B cell (primary cell): Measurements from ENCODE around the gene MACO1. TPM values are rescaled to one million over a fixed set of nuclear protein-coding genes. Genes with fewer than 3 reads are reported as not detected.
A peak's percentile ranks its signal among the peaks of the same experiment; 100 is the strongest.

Experiments used
- ATAC-seq: fragments of 200-7000 bp; cut with Tn5 transposase; one replicate; pipeline ENCODE4 v1.10.0; 2021; ENCODE audit warnings: low read depth, mild to moderate bottlenecking, moderate number of reproducible peaks, moderate library complexity
- CTCF ChIA-PET: fragments of 350-600 bp; sonication (Branson Sonifier 250); formaldehyde crosslinking; loops from one replicate; lab custom pipeline; 2021; ENCODE audit warnings: antibody characterized with exemption, inconsistent platforms; lab: Charles Lee
- POLR2A ChIA-PET: fragments of 350-600 bp; sonication (Branson Sonifier 250); formaldehyde crosslinking; loops from one replicate; lab custom pipeline; 2021; ENCODE audit warnings: antibody characterized with exemption; lab: Charles Lee
- DNase-seq: peaks from one replicate; pipeline ENCODE4 v3.0.0; 2013
- H2AFZ ChIP-seq: 2 replicates; pipeline ENCODE4 v1.6.1; 2012; ENCODE audit warnings: mild to moderate bottlenecking, low read depth, low read length; ENCODE audit not compliant: insufficient read depth, poor library complexity, severe bottlenecking
- H3K27ac ChIP-seq, 2 donors: 1 replicate in 1 of 2; 2 replicates in 1 of 2; pipeline ENCODE4 v1.5.1; 2012 to 2013; ENCODE audit warnings: low read length in 2 of 2, mild to moderate bottlenecking in 2 of 2, moderate library complexity in 1 of 2
- H3K27me3 ChIP-seq, 4 experiments: fragments of 200-600 bp in 1 of 4; sonication (generic) in 1 of 4; replicated peaks in 1 of 4; 1 replicate in 2 of 4; 2 replicates in 2 of 4; pipeline versions ENCODE4 v1.6.1 to v1.7.0; 2013 to 2016; ENCODE audit warnings: low read length in 3 of 4, mild to moderate bottlenecking in 2 of 4, mixed read lengths in 1 of 4, moderate library complexity in 1 of 4; ENCODE audit not compliant: insufficient read depth in 4 of 4, control insufficient read depth in 3 of 4; ENCODE audit errors: control extremely low read depth in 1 of 4
- H3K36me3 ChIP-seq, 2 experiments: replicated peaks in 1 of 2; 1 replicate in 1 of 2; 2 replicates in 1 of 2; pipeline versions ENCODE4 v1.6.1 to v1.7.1; 2013; ENCODE audit warnings: low read length in 1 of 2; ENCODE audit not compliant: insufficient read depth in 2 of 2, control insufficient read depth in 1 of 2; ENCODE audit errors: control extremely low read depth in 1 of 2, extremely low read depth in 1 of 2
- H3K4me1 ChIP-seq, 2 donors: fragments of 200-600 bp in 1 of 2; sonication (generic) in 1 of 2; 1 replicate in 1 of 2; 2 replicates in 1 of 2; pipeline versions ENCODE4 v1.5.1 to v1.6.1; 2013 to 2017; ENCODE audit warnings: low read length in 2 of 2; ENCODE audit not compliant: control insufficient read depth in 2 of 2, insufficient read depth in 2 of 2
- H3K4me2 ChIP-seq: replicated peaks from 2 replicates; pipeline ENCODE3; 2012; ENCODE audit warnings: mild to moderate bottlenecking, low read depth, low read length; ENCODE audit not compliant: poor library complexity, severe bottlenecking
- H3K4me3 ChIP-seq, 5 experiments: fragments of 200-600 bp in 1 of 5; sonication (generic) in 1 of 5; 1 replicate in 3 of 5; 2 replicates in 2 of 5; pipeline versions ENCODE4 v1.5.1 to v1.7.0; 2011 to 2016; ENCODE audit warnings: low read length in 4 of 5, mild to moderate bottlenecking in 4 of 5, low read depth in 2 of 5, control low read depth in 1 of 5, moderate library complexity in 1 of 5; ENCODE audit not compliant: insufficient read depth in 1 of 5; ENCODE audit errors: control extremely low read depth in 1 of 5, extremely low read depth in 1 of 5
- H3K79me2 ChIP-seq: fragments of 200-600 bp; sonication (generic); one replicate; pipeline ENCODE4 v1.6.0; 2016; ENCODE audit warnings: low read length; ENCODE audit not compliant: control insufficient read depth, insufficient read depth
- H3K9ac ChIP-seq: fragments of 200-600 bp; sonication (generic); 2 replicates; pipeline ENCODE4 v1.6.1; 2017; ENCODE audit warnings: mild to moderate bottlenecking, low read length, moderate library complexity
- H3K9me3 ChIP-seq, 3 donors: one replicate each; pipeline versions ENCODE4 v1.6.1 to v1.7.1; 2013; ENCODE audit warnings: low read length in 2 of 3; ENCODE audit not compliant: control insufficient read depth in 2 of 3, insufficient read depth in 1 of 3; ENCODE audit errors: control extremely low read depth in 1 of 3
- H4K20me1 ChIP-seq: 2 replicates; pipeline ENCODE4 v1.6.0; 2012; ENCODE audit warnings: mild to moderate bottlenecking, low read length; ENCODE audit not compliant: insufficient read depth, control insufficient read depth, poor library complexity, severe bottlenecking
- H3K27ac Mint-ChIP-seq: one replicate; pipeline ENCODE4 v1.8.0; 2021; ENCODE audit warnings: mixed read lengths
- H3K27me3 Mint-ChIP-seq: one replicate; pipeline ENCODE4 v1.8.0; 2021; ENCODE audit warnings: mixed read lengths
- H3K4me1 Mint-ChIP-seq: one replicate; pipeline ENCODE4 v1.8.0; 2021; ENCODE audit warnings: mixed read lengths
- H3K4me3 Mint-ChIP-seq: one replicate; pipeline ENCODE4 v1.8.0; 2021; ENCODE audit warnings: mixed read lengths
- H3K9me3 Mint-ChIP-seq: one replicate; pipeline ENCODE4 v1.8.0; 2022; ENCODE audit warnings: mixed read lengths; ENCODE audit not compliant: insufficient read depth
- EZH2 ChIP-seq: IDR thresholded peaks from 2 replicates; pipeline ENCODE4 v1.6.1; 2012; ENCODE audit warnings: borderline replicate concordance, low read depth, mild to moderate bottlenecking, moderate library complexity, low read length; ENCODE audit not compliant: insufficient read depth, poor library complexity, severe bottlenecking
- whole genome bisulfite sequencing: methylation state at CpG from one replicate; pipeline ENCODE4 v1.1.5; 2013; ENCODE audit warnings: missing lambda C conversion rate; ENCODE audit not compliant: insufficient coverage; 5-methylcytosine and 5-hydroxymethylcytosine counted together
- intact Hi-C: fragments of 100-400 bp; cut with micrococcal nuclease; formaldehyde crosslinking; loops from one replicate; pipeline ENCODE4 v1.10.0; 2022
- polyA plus RNA-seq: library from polyadenylated mRNA; depleted of rRNA; stranded (reverse); fragments of >200 nt; gene quantifications from 2 replicates; pipeline ENCODE4 v1.2.3, GENCODE V29; 2012
- total RNA-seq, 2 donors: library from RNA; stranded (reverse); fragments of 120-200 nt in 1 of 2; gene quantifications; 1 replicate in 1 of 2; 2 replicates in 1 of 2; pipeline versions ENCODE4 v1.2.3 to v1.2.4, GENCODE V29; 2013 to 2022
- TF ChIP-seq, protein P1 (sequence below): fragments of 200-600 bp; IDR thresholded peaks from one replicate; pipeline ENCODE4 v1.8.0; 2022; ENCODE audit warnings: antibody characterized with exemption, mild to moderate bottlenecking

MACO1 gene
- total and polyA plus RNA-seq, 2 donors (not counting 1 experiment from before 2014, with no cell fraction given) = 4.9 to 21.2 TPM

DNA sequence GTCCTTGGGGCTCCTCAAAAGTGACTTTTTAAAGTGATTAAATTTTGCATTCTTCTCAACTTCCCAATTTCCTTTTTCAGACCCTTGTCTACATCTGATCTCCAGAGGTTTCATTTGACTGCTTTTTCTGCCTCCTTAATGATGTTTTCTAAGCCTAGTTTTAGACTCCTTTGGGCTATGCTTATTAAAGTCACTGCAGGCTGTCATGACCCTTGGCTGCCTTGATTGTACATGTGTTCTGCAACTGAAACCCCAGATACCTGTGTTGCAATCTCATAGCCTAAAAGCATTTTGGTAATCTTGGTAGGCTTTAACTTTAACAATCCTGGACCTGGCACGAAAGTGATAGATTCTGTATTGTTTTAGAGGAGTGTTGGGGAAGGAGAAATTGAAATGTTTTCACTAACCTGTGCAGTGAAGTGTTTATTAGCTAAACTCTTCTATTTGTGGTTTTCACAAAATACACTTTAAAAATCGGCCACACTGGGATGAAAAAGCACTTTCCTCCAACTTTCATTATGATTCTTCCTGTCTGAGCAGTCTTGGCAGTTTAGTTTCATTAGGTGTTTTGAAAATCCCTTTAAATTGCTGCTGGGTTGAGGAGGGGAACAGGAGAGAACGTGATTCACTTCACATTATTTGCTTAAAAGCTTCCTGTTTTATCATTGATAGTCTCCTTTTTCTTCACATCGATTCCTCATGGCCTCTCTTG is 4.9 kb downstream of the MACO1 start:
- H3K9me3 ChIP-seq = no peaks in the 10 kb centered on the region
- ChIA-PET POLR2A (no interaction called here), CTCF (interaction anchor here (0.5 to 1.2 kb wide), 3 partner anchors 30 to 53 kb away, joined by 3 to 4 read pairs (median 3); no protein-coding TSS in a partner anchor)
- H2AFZ ChIP-seq = no peak overlapping the region
- H3K27me3 Mint-ChIP-seq = no peaks in the 10 kb centered on the region
- H3K36me3 ChIP-seq = no peaks in the 10 kb centered on the region
- peak overlapping the region in 1 of 5 experiments; percentile 12 for H3K4me3 ChIP-seq
- peak overlapping the region; percentile 20 for H3K9ac ChIP-seq
- H3K79me2 ChIP-seq = peaks cover 88% of the 10 kb centered on the region
- DNase-seq (no peak), ATAC-seq (no peak)
- peaks cover 55% of the 10 kb centered on the region for H3K4me1 Mint-ChIP-seq
- TF ChIP-seq, protein P1, sequence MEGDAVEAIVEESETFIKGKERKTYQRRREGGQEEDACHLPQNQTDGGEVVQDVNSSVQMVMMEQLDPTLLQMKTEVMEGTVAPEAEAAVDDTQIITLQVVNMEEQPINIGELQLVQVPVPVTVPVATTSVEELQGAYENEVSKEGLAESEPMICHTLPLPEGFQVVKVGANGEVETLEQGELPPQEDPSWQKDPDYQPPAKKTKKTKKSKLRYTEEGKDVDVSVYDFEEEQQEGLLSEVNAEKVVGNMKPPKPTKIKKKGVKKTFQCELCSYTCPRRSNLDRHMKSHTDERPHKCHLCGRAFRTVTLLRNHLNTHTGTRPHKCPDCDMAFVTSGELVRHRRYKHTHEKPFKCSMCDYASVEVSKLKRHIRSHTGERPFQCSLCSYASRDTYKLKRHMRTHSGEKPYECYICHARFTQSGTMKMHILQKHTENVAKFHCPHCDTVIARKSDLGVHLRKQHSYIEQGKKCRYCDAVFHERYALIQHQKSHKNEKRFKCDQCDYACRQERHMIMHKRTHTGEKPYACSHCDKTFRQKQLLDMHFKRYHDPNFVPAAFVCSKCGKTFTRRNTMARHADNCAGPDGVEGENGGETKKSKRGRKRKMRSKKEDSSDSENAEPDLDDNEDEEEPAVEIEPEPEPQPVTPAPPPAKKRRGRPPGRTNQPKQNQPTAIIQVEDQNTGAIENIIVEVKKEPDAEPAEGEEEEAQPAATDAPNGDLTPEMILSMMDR = no peak
- no peak for TF ChIP-seq EZH2
- H3K27ac ChIP-seq = peak overlapping the region in 1 of 2 donors; percentile 69
- no peaks in the 10 kb centered on the region for H3K27me3 ChIP-seq
- H3K27ac Mint-ChIP-seq = peak overlapping the region; percentile 47
- H4K20me1 ChIP-seq = peaks cover 56% of the 10 kb centered on the region
- H3K4me1 ChIP-seq = peaks cover 26 to 42% of the 10 kb centered on the region in 2 donors
- intact Hi-C loops = no loop called here
- no CpG with 5 or more reads among the region's 4 CpGs for WGBS
- H3K9me3 Mint-ChIP-seq = no peaks in the 10 kb centered on the region
- H3K4me3 Mint-ChIP-seq = peak overlapping the region; percentile 47
- peak overlapping the region; percentile 60 for H3K4me2 ChIP-seq

DNA sequence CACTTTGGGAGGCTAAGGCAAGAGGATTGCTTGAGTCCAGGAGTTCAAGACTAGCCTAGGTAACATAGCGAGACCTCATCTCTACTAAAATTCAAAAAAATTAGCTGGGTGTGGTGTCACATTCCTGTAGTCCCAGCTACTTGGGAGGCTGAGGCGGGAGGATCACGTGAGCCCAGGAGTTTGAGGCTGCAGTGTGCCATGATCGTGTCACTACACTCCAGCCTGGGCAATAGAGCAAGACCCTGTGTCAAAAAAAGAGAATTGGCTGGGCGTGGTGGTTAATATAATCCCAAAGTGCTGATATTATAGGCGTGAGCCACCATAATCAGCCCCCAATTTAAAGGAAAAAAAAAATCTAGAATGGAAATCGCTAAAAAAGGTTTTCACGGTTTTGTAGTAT is 7.0 kb downstream of the MACO1 start:
- intact Hi-C loops = no loop called here
- no peak overlapping the region for H3K4me3 ChIP-seq
- H3K9me3 ChIP-seq = no peaks in the 10 kb centered on the region
- TF ChIP-seq, protein P1 = no peak
- no peak for TF ChIP-seq EZH2
- H3K9ac ChIP-seq = no peak overlapping the region
- H3K27me3 Mint-ChIP-seq = no peaks in the 10 kb centered on the region
- 97% methylated on average over 3 of the region's 8 CpGs for WGBS
- H3K9me3 Mint-ChIP-seq = no peaks in the 10 kb centered on the region
- DNase-seq = no peak
- no peak overlapping the region for H3K4me3 Mint-ChIP-seq
- peaks cover 17 to 31% of the 10 kb centered on the region in 2 donors for H3K4me1 ChIP-seq
- no peaks in the 10 kb centered on the region for H3K27me3 ChIP-seq
- H3K27ac ChIP-seq = no peak overlapping the region
- H4K20me1 ChIP-seq = peaks cover 73% of the 10 kb centered on the region
- ChIA-PET CTCF (interaction anchor here (0.7 to 1.2 kb wide), 2 partner anchors 13 to 229 kb away, joined by 4 to 6 read pairs; no protein-coding TSS in a partner anchor), POLR2A (interaction anchor here (0.6 kb wide), 1 partner anchor 67 kb away, joined by 3 read pairs; no protein-coding TSS in a partner anchor)
- H3K4me1 Mint-ChIP-seq = peaks cover 53% of the 10 kb centered on the region
- peaks cover 96% of the 10 kb centered on the region for H3K79me2 ChIP-seq
- no peak overlapping the region for H3K27ac Mint-ChIP-seq
- no peaks in the 10 kb centered on the region for H3K36me3 ChIP-seq
- no peak overlapping the region for H3K4me2 ChIP-seq
- no peak for ATAC-seq
- H2AFZ ChIP-seq = no peak overlapping the region
